ENCODE measurements around the gene NAA40. TPM values are rescaled to one million over a fixed set of nuclear protein-coding genes. Genes with fewer than 3 reads are reported as not detected.

Gene NAA40
- total RNA-seq, 1 donor from 2014 or later = 19.7 TPM

DNA sequence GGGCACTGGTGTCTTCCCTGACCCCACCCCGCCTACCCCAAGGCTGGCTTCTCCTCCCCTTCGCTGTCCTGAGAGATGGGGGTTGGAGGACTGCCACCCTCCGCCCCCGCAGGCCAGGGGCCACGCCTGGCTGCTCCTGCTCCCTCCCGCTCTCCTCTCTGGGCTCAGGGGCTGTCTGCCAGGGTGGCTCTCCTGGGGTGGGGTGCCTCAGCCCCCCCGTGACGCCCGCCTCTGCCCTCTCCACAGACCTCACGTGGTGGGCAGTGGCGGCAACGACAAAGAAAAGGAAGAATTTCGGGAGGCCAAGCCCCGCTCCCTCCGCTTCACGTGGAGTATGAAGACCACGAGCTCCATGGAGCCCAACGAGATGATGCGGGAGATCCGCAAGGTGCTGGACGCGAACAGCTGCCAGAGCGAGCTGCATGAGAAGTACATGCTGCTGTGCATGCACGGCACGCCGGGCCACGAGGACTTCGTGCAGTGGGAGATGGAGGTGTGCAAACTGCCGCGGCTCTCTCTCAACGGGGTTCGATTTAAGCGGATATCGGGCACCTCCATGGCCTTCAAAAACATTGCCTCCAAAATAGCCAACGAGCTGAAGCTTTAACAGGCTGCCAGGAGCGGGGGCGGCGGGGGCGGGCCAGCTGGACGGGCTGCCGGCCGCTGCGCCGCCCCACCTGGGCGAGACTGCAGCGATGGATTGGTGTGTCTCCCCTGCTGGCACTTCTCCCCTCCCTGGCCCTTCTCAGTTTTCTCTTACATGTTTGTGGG is 30.0 kb upstream of the NAA40 start:
- no peak for TF ChIP-seq CTCF (IDR thresholded peaks at IDR 0.05; ENCODE audit: borderline replicate concordance)
- Histone ChIP-seq H3K4me1 (peaks cover 40% of the 10 kb centered on the region), H3K9me3 (replicated peaks) (no peaks in the 10 kb centered on the region), H3K27ac (replicated peaks) (no peak overlapping the region), H3K27me3 (ENCODE audit: low read depth) (no peaks in the 10 kb centered on the region), H3K36me3 (peaks cover 53% of the 10 kb centered on the region), H3K4me3 (no peak overlapping the region)
- intact Hi-C loops (cut with micrococcal nuclease) = no loop called here
- peak; percentile 56 for DNase-seq

- DNase-seq = no peak
- intact Hi-C loops (cut with micrococcal nuclease) = no loop called here
Observed at GRCh38 chr11:63909591-63910506, 29.0 kb upstream of the NAA40 start.

GRCh38 chr11:63910675-63911074 is 28.1 kb upstream of the NAA40 start:
- Histone ChIP-seq H3K4me1 (peaks cover 49% of the 10 kb centered on the region), H3K27ac (replicated peaks) (peak overlapping the region; percentile 5), H3K36me3 (peaks cover 34% of the 10 kb centered on the region), H3K27me3 (ENCODE audit: low read depth) (no peaks in the 10 kb centered on the region), H3K4me3 (no peak overlapping the region), H3K9me3 (replicated peaks) (no peaks in the 10 kb centered on the region)
- intact Hi-C loops (cut with micrococcal nuclease) = no loop called here
- no peak for TF ChIP-seq CTCF (IDR thresholded peaks at IDR 0.05; ENCODE audit: borderline replicate concordance)
- no peak for DNase-seq

More at GRCh38 chr11:63909591-63910506, 29.0 kb upstream of the NAA40 start:
- no peaks in the 10 kb centered on the region for H3K9me3 ChIP-seq (replicated peaks)
- peak overlapping the region; percentile 8 for H3K27ac ChIP-seq (replicated peaks)
- no peak for TF ChIP-seq CTCF (IDR thresholded peaks at IDR 0.05; ENCODE audit: borderline replicate concordance)
- H3K27me3 ChIP-seq (ENCODE audit: low read depth) = no peaks in the 10 kb centered on the region
- H3K4me3 ChIP-seq = no peak overlapping the region
- H3K36me3 ChIP-seq = peaks cover 42% of the 10 kb centered on the region
- H3K4me1 ChIP-seq = peaks cover 41% of the 10 kb centered on the region

- intact Hi-C loops (cut with micrococcal nuclease) = no loop called here
- DNase-seq = no peak
- Histone ChIP-seq H3K36me3 (peaks cover 28% of the 10 kb centered on the region), H3K9me3 (replicated peaks) (no peaks in the 10 kb centered on the region), H3K4me3 (no peak overlapping the region), H3K27ac (replicated peaks) (no peak overlapping the region), H3K4me1 (peaks cover 57% of the 10 kb centered on the region), H3K27me3 (ENCODE audit: low read depth) (no peaks in the 10 kb centered on the region)
- TF ChIP-seq CTCF (IDR thresholded peaks at IDR 0.05; ENCODE audit: borderline replicate concordance) = no peak
Observed at GRCh38 chr11:63911440-63911839, 27.4 kb upstream of the NAA40 start.

DNA sequence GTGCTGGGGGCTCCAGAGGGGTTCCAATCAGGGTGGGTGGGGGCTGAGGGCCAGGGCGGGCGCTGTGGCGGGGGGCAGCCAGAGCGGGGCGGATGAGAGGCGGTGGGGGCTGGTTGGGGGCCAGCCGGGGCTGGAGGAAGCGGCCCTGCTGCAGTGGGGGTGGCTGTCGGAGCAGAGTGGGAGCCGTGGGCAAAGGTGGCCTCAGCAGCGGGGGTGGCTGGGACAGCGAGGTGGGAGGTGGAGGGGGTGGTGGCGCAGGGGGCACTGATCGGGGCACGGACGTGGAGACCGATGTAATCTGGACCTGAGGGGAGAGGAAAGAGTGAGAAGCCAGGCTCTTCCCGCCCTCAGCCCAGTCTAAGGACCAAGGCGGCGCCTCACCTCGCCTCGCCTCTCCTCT is 26.9 kb upstream of the NAA40 start:
- H3K36me3 ChIP-seq = peaks cover 26% of the 10 kb centered on the region
- H3K4me1 ChIP-seq = peaks cover 59% of the 10 kb centered on the region
- no peak overlapping the region for H3K27ac ChIP-seq (replicated peaks)
- no peak for TF ChIP-seq CTCF (IDR thresholded peaks at IDR 0.05; ENCODE audit: borderline replicate concordance)
- H3K9me3 ChIP-seq (replicated peaks) = no peaks in the 10 kb centered on the region
- no peak overlapping the region for H3K4me3 ChIP-seq
- no peak for DNase-seq
- intact Hi-C loops (cut with micrococcal nuclease) = no loop called here
- no peaks in the 10 kb centered on the region for H3K27me3 ChIP-seq (ENCODE audit: low read depth)
